GM19025 (cell line): ENCODE measurements around the gene EFTUD2.
"Not testable (repeated sequence)": the region's sequence is repeated elsewhere in the genome, so short reads cannot be mapped to it uniquely, and the experiment has no call there.

Source experiments
- ATAC-seq: cut with Tn5 transposase; IDR thresholded peaks from one replicate; pipeline ENCODE4 v1.9.1; 2021; ENCODE audit warnings: mild to moderate bottlenecking, low read depth, moderate library complexity; ENCODE audit not compliant: unreplicated experiment

Gene EFTUD2

GRCh38 chr17:44899074-44899782 is at the start of gene EFTUD2:
TSS of gene EFTUD2 (minus strand) at chr17:44899445. CDS start at chr17:44894521, 4,924 bp downstream.
- peak; percentile 64 for ATAC-seq

DNA sequence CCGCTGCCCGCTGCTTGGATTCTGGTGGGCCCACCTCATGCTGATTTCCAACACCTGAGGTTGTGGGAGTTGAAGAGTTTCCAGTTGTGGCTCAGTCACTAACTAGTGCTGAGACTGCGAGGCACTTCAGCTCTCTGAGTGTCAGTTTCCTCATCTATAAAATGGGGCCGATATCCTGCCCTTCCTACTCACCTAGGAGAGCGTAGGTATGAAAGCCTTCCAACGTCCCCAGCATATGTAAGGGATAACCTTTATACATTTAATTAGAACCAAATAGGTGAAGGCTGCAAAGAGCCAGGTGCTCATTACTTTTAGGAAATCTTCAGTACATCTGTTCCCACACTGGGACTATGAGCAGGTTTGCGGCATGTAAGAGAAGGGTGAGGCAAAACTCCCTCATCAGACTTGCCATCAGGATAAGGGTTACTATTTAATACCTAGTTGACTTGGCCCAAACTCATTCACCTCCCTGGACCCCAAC is 49.1 kb upstream of the EFTUD2 start:
- ATAC-seq, result no peak

DNA sequence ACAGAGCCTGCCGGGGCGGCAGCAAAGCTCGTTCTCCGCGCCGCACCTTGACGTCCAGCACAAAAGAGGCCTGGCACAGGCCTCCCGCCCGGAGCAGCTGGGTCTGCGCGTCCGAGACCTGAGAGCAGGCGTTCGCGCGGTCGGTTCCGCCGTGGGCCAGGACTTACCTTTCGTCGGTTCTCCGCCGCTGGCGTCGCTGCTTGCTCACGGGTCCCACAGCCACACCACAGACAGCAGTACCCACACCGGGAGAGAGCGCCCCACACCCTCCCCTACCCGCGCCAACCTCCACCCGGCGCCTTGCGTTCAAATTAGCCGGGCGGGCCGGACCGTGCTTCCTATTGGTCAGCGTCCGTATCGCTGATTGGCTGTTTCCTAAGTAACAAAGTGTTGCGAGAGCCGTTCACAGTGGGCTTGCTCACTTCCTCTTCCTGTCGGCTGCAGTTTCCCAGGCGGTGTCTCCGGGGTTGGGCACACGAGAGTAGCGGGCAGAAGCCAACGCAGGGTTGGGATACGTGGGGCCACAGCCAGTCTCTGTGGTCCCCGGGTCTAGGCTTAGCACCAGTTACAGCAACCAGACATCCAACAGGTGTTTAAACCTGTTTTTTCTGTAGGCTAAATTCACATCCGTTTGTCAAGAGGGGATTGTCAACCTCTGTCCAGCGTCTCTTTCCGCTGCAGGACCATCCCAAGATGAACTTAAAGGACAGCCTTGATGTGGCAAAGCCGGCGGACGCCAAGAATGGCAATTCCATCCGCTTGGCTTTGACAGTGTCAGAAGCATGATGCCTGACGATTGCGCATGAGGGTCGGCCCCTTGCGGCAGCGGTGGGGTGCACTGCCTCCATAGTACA is 48.4 kb upstream of the EFTUD2 start, which contains the start of gene KIF18B:
TSS of gene KIF18B (minus strand) at position 313 of the 854 bp plus-strand sequence. CDS start 11,429 bp downstream, outside the sequence.
- ATAC-seq, result peak; percentile 93

DNA sequence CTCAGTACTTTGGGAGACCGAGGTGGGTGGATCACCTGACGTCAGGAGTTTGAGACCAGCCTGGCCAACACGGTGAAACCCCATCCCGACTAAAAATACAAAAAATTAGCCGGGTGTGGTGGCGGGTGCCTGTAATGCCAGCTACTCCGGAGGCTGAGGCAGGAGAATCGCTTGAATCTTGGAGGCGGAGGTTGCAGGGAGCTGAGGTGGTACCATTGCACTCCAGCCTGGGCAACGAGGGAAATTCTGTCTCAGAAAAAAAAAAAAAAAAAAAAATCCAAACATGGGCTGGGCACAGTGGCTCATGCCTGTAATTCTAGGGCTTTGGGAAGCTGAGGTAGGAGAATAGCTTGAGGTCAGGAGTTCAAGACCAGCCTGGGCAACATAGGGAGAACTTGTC is 46.4 kb upstream of the EFTUD2 start:
- ATAC-seq, result not testable (repeated sequence)

DNA sequence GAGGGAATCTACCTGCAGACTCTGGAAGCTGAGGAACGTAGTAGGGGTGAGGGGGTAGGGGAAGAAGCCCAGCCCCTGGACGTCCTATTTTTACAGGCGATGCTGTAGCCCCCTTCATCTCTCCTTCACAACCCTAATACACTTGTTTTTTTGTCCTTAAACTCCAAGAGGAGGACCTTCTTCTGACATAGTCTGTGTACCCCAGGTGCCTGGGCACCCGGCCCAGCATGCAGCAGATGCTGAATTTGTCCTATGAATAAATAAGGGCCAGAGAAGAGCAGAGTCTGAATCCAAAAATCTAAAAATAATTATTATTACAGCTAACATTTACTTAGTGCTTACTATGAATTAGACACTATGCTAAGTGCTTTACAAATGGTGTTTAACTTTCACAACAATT is 43.2 kb upstream of the EFTUD2 start:
- no peak for ATAC-seq

GRCh38 chr17:44941712-44942331 is 42.6 kb upstream of the EFTUD2 start:
- no peak for ATAC-seq

DNA sequence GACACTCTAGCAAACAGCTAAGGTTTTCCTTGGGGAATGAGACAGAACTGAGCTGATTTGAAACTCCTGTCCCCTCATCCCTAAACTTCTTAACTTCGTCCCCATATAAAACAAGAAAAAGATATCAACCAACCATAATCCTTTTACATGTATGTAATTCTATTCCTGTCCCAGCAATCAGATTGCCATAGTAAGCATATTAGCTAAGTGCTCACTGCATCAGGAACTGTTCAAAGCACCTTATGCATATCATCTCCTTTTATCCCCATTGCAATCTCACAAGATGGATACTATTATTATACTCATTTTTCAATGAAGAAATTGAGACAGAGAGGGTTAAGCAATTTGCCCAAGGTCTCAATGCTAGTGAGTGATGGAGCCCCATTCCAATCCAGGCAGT is 41.5 kb upstream of the EFTUD2 start:
- ATAC-seq, result no peak

DNA sequence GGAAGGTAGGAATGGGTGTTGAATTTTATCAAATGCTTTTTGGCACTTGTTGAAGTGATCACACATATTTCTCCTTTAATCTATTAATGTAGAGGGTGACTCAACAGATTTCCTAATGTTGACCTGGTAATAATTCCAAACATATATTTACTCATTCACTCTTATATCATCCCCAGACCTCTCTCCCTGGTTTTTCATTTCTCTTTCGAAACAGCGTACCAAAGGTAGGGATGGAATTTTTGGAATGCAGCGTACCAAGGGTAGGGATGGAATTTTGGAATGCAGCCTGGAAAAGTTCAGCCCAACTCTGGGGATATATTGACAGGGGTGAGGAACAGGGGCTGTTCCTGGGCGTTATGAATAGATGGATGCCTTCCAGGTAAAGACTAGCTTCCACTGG is 41.1 kb upstream of the EFTUD2 start:
- no peak for ATAC-seq

DNA sequence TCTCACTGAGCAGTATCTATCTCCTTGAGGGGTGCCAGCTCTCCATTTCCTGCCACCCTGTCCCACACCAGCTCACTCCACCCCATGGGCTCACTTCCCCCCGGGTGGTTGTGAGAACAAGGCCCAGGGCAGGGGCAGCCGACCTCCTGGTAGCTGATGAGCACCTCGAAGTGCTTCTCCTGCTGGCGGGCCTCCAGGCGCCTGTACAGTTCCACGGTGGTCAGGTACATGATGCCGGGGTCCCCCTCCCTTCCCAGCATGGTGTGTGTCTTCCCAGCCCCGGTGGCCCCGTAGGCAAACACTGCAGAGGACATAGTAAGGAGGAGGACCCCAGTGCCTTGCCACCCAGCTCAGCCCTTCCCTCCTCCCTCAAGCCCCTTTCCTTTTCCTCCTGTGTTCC is 35.9 kb upstream of the EFTUD2 start:
- no peak for ATAC-seq

DNA sequence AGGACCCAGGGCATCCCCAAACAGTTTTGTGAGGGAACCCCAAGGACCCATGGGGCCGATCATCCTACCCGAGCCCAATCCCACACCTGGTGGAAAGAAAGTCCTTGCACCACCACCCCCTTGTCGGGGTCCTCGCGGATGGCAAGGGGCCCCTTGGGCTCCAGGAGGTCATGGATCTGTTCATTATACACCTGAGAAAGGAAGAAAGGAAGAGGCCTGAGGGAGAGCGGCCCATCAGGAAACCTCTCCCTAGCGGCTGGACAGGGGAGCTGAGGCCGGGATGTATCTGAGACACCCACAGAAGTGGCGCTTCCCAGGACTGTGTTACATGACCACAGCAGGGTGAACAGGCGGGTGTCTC is 35.5 kb upstream of the EFTUD2 start:
- no peak for ATAC-seq

DNA sequence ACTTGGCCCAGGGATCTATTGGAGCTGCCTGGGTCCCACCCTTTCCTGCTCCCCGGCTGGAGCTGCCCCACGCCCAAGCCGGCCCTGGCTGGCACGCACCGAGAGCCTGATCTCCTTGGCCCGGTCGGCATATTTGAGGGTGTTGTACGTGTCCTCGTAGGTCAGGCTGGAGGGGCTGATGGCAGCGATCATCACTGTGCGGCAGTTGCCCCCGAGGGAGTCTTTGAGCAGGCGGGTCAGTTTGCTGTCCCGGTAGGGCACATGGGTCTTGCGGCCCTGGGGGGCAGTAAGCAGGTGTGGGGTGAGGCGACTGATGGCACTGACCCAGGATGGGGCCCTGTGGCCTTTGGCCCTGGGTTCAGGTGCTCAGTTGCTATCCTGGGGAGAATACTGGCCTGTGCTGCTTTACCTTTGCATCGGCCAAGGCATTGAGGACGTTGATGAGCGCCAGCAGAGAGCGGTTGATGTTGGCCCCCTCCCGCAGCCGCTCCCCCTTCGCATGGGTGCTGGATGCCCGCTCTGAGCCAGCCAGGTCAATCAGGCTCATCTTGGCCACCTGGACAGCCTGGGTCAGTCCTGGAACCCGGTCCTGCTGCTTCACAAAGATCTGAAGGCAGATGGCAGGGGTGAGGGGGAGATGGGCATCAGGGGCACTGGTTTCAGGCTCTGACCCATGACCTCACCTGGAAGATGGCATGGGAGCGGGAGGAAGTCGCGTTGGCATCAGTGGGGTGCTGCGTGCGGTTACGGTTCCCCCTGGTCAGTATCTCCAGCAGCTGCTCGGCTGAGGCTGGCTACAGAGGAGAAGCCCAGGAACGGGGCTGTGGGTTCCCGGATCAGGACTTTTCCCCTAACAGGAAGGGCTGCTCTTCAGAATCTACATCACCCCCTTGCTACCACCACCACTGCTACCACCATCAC is 34.8 kb upstream of the EFTUD2 start:
- ATAC-seq, result no peak

- no peak for ATAC-seq
These were observed 33.5 kb upstream of the EFTUD2 start for GRCh38 chr17:44932787-44933097.

DNA sequence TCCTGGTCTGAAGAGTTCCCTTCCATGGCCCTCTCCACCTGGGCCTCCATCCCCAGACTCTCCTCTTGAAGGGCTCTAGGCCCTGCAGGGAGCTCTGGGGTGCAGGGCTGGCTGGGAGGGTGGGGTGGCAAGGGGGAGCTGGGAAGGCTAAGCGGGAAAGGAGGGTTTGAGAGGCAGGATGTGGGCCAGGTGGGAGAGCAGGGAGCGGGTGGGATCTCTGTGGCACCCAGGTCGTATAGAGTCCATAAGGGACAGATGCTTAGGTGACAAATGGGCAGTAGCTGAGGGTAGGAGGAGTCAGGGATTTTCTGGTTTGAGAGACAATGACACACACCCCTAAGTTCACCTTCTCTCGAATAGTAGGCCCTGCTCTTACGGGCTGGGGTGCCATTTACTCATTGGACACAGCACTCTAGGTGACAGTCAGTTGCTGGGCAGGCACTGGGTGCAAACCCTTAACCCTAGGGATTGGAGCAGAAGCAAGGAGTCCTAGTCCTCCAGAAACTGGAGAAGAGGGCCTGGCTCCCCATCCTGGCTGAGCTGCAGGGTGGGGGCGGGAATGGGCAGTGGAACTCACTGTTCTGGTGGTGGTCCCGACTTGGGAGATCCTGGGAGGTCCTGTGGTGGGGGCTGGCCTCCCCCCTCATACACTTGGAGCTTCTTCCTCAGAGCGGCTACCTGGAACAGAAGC is 33.0 kb upstream of the EFTUD2 start:
- no peak for ATAC-seq

DNA sequence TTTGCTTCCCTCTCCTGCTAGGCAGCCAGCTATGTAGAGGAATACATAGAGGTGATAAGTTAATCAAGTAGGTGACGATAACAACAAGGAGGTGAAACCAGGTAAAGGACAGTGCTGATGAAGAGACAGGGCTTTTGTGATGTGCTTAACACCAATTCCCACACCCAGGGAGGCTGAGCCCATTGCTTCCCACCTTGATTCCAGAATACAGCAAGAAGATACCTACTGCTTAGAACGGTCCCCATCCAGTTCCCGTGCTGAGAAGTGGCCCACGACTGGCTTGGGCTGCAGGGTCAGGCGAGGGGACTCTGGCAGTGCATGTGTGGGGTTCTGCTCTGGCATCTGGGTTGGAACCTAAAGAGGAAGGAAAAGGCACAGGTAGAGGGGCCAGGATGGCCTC is 32.1 kb upstream of the EFTUD2 start:
- ATAC-seq, result no peak

GRCh38 chr17:44930667-44931066 is 31.4 kb upstream of the EFTUD2 start:
- ATAC-seq, result no peak

- no peak for ATAC-seq
These were observed 29.9 kb upstream of the EFTUD2 start for GRCh38 chr17:44928950-44929720.

GRCh38 chr17:44928136-44928535 is 28.9 kb upstream of the EFTUD2 start:
- ATAC-seq, result no peak

- no peak for ATAC-seq
These were observed 28.5 kb upstream of the EFTUD2 start for GRCh38 chr17:44927696-44928095.
